GM18868 (cell line): ENCODE measurements around the gene SYT9.
"Not testable (repeated sequence)": the region's sequence is repeated elsewhere in the genome, so short reads cannot be mapped to it uniquely, and the experiment has no call there.

ENCODE experiments used
- ATAC-seq: cut with Tn5 transposase; IDR thresholded peaks from one replicate; pipeline ENCODE4 v1.9.1; 2021; ENCODE audit warnings: mild to moderate bottlenecking, moderate library complexity; ENCODE audit not compliant: unreplicated experiment

SYT9 gene

DNA sequence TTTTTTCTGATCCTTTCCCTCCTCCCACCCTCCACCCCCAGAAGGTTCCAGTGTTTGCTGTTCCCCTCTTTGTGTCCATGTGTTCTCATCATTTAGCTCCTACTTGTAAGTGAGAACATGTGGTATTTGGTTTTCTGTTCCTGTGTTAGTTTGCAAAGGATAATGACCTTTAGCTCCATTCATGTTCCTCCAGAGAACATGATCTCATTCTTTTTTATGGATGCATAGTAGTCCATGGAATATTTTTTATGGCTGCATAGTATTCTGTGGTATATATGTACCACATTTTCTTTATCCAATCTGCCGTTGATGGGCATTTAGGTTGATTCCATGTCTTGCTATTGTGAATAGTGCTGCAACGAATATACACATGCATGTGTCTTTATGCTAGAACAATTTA is 83.7 kb downstream of the SYT9 start:
- not testable (repeated sequence) for ATAC-seq

DNA sequence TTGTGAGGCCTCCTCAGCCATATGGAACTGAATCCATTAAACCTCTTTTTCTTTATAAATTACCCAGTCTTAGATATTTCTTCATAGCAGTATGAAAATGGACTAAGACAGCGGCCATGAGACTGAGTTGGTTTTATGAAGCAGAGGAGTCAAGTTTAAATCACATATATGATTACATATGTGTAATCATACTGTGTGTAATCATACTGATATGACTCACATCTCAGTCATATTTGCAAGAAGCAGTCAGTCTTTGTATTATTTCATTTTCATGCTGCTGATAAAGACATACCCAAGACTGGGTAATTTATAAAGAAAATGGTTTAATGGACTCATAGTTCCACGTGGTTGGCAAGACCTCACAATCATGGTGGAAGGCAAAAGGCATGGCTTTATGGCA is 89.8 kb downstream of the SYT9 start:
- ATAC-seq: no peak

DNA sequence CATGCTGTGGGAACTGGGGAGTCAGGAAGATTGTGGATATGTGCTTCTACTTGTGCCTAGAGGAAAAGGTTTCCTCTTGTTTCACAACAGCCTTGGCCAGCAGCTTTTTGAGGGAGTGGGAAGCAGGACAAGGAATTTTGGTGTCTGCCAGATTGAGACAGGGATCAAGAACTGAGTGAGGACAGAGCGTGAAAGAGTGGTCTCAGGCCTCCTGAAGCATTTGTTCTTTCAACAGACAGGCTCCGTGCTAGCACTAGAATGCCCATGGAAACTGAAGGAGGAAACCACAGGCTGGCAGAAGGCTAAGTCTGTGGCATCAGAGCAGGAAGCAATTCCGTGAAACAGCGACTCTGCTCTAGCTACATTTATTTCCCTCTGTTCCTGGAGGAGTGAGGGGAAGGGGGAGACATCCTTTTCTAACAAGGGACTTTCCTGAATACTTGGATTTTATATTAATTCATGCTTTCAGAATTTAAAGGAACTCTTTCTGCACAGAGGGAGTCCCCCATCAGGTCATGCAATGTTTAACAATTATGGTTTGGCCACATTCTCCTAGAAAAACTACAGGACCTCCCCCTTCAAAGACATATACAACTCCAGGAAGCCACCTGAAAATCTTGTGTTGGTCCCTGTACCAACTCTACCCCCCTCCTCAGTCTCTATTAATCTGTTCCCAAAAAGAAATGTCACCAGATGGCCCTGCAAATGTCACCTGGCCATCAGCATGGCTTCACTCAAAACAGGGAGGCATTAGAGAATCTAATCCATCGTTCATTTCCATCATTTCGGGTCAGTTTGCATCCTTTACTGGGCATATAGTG is 96.1 kb downstream of the SYT9 start:
- ATAC-seq: no peak

DNA sequence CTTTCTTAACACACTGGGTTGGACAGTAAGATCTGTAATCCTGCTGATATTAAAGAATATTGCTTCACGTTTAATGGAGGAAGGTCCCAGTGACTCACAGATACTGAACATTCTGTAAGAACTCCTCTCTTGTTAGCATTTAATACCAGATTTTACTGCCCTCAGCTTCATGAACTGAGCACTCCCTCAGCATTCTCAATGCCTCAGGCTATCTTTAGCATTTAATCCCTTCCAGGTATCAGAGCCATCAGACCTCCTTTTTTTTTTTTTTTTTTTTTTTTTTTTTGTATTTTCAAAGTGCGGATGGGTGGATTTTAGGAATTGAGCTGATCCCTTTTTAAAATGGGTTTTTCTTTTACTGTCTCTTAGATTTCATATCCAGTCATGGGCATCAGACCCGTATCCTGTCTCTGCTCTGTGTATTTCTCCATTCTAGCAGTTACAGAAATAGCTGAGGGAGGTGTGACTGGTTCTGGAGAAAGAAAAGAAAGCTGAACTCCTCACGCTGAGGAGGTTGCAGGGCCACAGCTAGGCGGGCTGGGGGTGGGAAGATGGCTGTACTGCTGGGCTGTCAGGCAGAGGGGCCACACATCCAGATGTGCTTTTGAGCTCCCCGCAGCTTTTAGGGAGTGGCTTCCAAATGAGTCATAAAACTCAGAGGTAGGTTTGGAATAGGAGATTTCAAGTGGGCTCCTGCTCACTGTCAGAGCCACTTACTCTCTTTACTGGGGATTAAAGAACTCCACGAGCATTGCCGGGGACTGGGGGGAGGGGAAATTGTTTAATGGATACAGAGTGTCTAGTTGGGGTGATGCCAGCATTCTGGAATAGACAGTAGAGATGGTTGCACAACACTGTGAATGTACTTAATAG is 97.0 kb downstream of the SYT9 start:
- no peak for ATAC-seq

DNA sequence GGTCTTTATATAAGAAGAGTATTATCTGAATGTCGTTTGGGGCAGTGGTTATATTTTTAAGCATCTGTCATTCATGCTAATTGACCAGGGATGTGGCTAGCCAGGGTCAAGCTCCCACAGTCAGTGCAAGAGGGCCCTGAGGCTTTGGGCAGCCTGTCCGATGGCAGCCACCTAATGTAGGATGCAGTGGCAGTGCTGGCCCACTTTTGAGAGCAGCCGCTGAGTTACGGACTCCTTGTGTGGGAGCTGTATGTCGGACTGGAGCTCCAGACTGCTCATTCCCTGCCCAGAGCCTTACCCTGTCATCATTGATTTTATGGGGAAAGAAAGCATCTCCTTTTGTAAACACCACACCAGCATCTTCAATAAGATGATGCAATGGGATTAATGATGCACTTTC is 99.5 kb downstream of the SYT9 start:
- no peak for ATAC-seq

DNA sequence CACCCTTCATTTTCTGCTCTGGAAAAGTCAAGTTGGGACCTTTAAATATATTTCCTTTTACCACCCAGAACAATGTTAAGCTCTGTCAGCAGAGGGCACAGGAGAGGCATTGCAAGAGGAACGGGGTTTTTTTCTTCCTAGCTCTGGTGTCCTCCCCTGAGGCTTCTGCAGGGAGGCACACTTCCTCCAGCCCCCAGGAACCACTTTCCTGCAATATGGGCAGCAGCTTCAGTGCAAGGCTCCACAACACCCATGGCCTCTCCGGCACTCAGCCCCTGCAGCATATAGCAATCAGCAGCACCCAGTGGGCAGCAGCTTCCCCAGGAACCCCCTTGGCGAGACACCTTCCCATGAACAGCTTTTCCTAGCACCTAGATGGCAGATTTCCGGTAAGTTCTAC is 101.4 kb downstream of the SYT9 start:
- peak; percentile 66 for ATAC-seq

DNA sequence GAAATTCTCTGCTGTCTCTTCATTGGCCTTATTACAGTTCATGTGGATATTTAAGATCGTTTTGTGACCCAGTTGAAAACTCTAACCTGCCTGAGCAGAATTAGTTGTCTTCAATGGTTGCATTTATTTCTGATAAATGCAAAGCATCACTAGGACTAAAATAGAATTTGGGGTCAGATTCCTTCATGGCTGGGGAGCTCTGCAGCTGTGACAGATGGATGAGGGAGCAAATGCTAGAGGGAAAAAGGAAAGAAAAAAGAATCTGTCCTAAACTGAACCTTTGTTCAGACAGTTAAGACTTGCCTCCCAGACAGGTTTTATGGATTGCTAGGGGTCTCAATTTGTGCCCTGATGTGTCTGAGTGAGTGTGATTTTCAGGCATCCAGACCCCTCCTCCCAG is 113.0 kb downstream of the SYT9 start:
- no peak for ATAC-seq

DNA sequence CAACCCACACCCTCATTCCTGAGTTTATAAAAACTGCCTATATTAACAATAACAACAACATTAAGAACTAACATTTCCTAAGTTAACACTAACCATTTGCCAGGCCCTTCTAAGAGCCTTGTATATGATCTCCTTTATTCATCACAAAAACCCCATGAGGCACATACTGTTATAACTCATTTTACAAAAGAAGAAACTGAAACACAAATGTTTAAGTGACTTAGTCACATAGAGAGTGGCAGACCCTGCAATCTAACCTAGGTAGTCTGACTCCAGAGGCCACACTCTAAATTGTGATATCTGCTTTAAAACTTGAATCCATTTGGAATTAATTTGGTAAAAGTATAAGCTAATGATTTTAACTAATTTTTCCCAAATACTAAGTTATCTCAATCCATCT is 116.1 kb downstream of the SYT9 start:
- ATAC-seq: peak; percentile 40

DNA sequence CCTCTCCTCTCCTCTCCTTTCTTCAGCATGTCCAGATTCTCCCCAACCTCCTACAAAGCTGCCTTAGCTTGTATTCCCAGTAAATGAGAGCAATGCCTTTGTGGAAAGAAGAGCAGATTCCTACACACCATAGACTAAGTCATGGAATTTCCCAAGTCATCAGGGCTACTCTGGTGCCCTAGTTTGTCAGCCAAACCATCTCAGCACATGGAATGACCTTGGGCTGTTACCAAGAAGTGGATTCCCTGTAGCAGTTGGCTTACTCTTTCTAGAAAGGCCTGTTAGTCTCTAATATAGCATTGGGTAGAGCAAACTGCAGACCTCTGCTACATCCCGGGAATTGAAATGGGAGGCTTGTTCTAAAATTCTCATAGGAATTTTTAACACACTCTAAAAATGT is 124.7 kb downstream of the SYT9 start:
- no peak for ATAC-seq

DNA sequence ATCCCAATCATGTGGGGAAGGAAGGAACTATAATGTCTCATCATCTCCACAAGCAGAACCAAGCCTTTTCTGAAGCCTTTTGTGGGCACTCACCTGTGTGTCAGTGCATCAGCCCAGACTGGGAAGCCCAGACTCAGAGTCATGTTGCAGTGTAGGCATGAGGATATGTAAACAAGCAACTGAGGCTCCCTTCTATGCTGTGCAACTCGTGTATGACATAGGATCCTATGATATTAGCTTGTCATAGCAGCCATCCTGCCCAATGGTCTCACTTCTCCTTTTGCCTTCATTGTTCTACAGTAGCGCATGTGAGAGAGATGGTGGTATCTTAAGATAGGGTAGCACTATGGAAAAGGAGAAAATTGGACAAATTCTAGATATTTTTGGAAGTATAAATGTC is 130.2 kb downstream of the SYT9 start:
- ATAC-seq: peak; percentile 87

DNA sequence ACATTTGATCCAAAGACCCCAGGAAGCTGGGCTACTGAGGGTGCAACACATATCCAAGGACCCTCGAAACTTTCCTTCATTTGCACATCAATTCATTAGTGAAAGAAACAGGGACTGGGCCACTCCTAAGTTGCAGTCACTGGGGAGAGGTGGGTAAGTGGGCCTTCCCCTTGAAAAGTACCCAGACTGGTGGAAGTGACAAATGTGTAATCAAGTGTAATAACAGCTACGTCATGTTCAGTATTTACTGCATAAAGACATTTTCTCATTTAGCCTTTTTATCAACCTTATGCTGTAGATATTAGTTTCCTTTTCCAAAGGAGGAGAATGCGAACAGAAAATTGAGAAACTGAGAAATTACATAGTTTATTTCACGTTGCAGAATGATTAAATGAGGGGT is 131.7 kb downstream of the SYT9 start:
- peak; percentile 74 for ATAC-seq

DNA sequence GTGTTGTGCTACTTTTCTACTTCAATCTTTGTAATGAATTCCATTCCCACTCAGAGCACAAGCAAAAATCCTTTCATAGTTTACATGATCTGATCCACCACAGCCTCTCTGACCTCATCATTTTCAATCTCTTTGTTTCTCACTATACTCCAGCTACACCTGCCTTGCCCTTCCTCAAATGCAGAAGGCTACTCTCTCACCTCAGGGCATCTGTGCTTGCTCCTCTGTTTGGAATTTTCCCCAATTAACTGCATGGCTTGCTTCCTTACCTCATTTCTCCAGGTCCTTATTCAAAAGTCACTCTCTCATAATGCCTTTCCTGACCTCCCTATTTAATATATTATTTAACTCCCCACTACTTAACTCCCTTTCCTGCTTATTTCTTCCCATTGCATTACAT is 133.0 kb downstream of the SYT9 start:
- no peak for ATAC-seq

DNA sequence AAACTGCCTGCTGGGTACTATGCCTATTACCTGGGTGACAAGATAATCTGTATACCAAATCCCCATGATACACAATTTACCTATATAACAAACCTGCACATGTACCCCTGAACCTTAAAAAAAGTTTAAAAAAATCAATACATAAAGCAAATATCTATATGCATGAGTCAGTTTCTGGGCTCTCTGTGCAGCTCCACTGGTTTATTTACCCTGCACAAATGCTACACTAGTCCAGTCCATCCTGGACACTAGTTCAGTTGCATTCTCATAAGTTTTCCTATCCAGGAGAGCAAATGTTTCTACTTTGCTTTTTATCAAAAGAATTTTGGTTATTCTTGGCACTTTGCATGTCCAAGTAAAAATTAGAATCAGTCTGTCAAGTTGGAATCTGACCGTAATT is 133.8 kb downstream of the SYT9 start:
- no peak for ATAC-seq

DNA sequence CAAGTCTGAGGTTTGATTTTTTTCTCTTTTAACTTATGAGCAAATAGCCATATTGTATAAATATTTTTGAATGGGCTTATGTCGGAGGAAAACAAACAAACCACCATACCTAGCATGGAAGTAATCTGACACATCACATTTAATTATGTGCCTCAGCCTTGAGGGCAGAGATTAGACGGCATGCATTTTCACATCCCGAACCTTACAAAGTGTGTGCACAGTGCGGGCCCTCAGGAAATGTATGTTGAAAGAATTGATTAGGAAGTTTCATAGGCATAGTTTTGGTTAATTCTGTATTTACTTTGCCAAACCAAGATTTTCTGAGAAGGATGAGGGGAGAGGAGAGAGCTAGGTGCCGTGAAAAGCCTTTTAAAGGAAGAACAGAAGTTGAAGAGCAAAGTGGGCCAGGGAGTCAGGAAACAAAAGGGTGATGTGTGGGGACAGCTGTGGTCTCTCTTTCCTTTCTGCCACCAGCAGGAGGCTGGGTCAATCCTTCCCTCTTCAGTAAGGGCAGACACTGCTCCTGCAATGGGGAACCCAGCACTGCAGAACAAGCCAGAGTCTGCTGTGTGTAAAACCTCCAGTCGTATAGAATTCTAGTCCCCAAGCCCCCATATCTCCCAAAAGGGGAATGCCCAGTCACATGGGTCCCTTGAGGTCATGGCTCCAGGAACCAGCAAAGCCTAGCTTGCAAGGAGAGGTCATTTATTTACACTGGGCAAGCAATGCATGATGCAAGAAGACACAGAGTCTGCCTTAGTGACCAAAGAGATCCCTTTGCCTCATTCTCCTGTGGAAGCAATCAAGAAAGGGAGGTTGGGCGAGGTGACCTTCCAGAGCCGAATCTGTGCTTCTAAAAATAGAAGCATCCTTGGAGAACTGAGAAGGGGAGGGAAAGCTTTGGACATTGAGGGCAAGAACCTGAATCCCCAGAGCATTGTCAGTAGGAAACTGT is 162.5 kb downstream of the SYT9 start:
- no peak for ATAC-seq

DNA sequence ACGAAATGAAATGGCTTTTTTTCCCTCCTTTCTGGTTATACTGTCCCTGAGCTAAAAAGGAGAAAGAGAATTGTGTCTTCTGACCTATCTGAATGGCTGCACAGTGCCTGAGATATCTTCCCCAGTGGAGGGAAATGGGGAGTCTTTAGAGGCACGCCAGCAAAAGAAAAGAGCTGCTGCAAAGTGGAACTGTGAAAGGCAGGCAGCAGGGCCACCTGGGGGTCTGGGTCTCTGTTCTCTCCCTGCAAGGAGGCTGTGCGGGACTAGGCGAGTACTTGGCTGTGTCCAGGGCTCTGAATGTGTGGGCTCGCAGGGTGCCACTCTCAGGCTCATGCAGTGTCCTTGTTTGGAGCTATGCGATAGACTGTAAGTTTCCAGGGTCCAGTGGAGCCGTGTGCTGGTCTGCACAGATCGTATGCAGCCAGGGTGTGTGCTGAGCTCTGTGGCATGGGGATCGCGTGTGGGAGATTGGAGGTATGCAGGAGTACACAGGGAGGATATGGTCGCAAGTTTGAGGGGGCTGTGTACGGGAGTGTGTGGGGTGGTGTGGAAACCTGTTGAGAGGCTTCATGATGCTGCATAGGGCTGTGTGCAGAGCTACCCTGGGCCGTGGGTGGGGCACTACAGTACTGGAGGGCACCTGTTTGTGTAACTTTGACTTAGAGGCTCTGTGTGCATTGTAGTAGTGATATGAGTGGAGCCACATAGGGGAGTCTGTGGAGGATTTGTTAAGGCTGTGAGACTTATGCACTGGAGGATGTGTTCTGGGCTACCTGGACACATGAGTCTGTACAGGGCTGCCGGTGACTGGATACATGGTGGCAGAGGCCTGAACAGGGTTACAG is 163.5 kb downstream of the SYT9 start:
- no peak for ATAC-seq

DNA sequence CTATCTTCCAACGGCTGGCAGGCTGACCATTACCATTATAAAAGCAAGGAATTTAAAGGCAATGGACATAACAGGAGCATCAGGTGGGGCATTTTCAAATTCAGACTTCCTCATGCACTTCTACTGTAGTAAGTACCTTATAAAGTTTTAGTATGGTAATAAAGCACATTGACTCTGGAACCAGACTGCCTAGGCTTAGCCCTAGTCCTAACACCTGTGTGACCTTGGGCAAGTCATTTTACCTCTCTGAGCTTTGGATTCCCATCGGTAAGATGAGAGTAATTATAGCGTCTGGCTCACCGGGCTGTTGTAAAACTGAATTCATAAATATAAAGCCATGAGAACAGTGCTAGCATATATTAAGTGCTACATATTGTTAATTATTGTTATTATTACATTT is 164.4 kb downstream of the SYT9 start:
- no peak for ATAC-seq

DNA sequence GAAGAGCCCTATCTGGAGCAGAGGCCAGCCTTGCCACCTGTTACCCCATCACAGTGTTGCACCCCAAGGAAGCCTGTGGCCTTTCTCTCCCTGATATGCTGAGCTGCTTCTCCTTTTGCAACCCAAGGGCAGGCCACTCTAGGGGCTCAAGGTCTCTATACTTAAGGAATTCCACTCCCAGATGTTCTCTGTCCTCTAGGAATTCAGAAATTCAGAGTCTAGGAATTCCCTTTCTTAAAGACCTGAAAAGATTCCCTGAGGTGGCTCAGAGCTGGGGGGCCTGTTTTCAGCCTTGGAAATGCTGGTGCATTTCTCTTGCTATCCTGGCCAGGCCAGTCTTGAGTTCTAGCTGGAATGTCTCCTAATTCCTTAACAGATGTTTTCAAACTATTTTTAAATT is 165.6 kb downstream of the SYT9 start:
- ATAC-seq: no peak

DNA sequence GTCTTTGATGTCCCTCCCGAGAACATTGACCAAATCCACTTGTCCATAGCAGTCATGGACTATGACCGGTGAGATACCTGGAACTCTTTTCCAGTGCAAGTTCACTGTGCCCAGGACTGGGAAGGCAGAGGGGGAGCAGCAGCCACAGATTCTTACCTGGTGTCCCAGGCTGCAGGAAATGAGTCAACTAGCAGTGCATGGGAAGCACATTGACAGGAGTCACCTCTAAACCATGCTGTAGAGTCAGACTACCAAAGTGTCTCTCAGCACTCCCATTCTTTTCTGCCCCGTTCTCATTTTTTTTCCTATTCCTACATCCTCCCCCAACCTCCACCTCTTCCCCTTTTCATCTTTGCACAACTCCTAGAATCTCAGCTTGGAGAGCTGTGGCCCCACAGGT is 166.4 kb downstream of the SYT9 start:
- ATAC-seq: no peak

DNA sequence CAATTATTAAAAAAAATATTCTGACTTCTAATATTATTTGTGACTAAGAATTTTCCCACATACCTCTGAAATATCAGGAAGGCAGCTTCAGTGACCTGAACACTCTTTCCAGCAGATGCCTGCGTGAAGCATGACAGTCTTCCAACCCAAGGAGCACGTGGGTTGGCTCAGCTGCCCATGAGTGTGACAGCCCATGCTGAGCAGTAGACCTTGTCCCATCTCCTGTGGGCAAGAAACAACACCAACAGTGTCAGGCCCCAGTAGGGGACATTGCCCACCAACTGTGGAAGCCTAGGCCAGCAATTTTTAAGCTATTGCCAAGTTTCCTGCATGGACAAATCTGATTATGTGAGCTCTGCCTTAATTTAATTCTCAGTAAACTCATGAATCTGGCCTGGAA is 167.2 kb downstream of the SYT9 start:
- ATAC-seq: no peak

DNA sequence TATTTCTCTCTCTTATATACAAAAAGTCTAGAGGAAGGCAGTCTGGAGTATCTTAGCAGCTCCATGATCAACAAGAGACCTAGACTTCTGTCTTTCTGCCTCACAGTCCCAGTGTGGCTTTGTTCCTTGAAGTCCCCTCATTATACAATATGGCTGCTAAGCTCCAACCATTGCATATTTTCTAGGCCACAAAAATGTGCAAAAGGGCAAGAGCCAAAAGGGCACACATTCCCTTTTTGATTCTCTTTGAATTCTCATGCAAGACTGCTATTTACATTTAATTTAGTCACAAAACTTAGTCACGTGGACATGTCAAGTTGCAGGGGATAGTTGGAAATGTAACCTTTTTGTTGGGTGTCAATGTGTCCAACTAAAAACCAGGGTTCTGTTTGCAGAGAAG is 169.4 kb downstream of the SYT9 start:
- no peak for ATAC-seq
